Measurements from ENCODE around the gene HYAL1.

The HYAL1 gene

DNA sequence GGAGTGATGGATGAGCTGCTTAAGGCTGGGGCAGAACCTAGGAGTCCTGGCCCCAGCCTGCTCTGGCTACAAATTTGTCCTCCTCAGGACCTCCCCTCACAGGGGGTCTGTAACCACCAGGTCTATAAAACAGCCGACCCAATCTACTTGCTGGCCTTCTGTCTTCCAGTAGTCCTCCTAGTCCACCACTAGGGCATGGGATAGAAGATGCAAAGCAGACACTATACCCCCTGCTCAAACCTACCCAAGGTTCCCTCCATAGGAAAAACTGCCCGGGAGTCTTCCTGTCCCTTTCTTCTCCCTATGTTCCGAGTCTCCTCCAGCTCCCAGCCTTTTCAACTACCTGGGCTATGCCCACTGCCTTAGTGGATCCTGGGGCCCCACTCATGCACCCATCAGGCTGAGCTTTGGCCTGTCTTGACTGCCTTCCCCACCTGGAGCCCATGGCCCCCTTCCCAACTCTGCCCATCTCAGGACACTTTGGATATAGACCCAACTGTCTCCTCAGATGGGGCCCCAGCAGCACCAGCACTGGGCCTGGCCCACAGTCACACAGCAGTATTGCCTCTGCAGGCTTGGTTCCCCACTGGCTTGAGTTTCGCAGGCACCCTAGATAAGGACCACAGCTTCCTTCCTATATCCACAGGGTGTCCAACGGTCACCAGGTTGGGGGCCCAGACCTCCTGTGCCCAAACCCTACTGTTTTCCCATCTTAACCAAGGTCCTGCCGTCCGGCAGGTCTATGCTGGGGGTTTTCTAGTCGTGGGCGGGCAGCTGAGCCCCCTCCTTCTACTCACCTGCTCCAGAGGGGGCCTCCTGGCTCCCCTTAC is 5.3 kb downstream of the HYAL1 start:
- Histone ChIP-seq H4K8ac (ENCODE audit: low read depth, low read length) (peak overlapping the region; percentile 82), H3K79me2 (ENCODE audit: control insufficient read depth, insufficient read depth, low read length, poor library complexity) (peaks cover 3% of the 10 kb centered on the region)
- WGBS (ENCODE audit: extremely low coverage, insufficient coverage, insufficient read length): no CpG with 5 or more reads among the region's 9 CpGs

GRCh38 chr3:50297384-50297775 is 6.0 kb downstream of the HYAL1 start:
- no peak overlapping the region for H3K4me2 ChIP-seq (ENCODE audit: low read length)
- H4K12ac ChIP-seq (ENCODE audit: low read depth, low read length): no peak overlapping the region
- WGBS (ENCODE audit: extremely low coverage, insufficient coverage, insufficient read length): no CpG with 5 or more reads among the region's 2 CpGs
- no peak for DNase-seq
- H3K4ac ChIP-seq (ENCODE audit: low read depth, low read length): no peak overlapping the region
- peaks cover 3% of the 10 kb centered on the region for H3K79me2 ChIP-seq (ENCODE audit: control insufficient read depth, insufficient read depth, low read length, poor library complexity)
- H2AFZ ChIP-seq (ENCODE audit: insufficient read depth, low read length, poor library complexity): no peak overlapping the region
- no peaks in the 10 kb centered on the region for H3K27me3 ChIP-seq (ENCODE audit: insufficient read depth, low read length)
- no peak overlapping the region for H2AK5ac ChIP-seq (ENCODE audit: low read length)
- H3K9ac ChIP-seq (ENCODE audit: low read length): no peak overlapping the region
- no peak overlapping the region for H4K8ac ChIP-seq (ENCODE audit: low read depth, low read length)
- no peak overlapping the region for H2BK12ac ChIP-seq (ENCODE audit: low read length)
- no peak overlapping the region for H4K91ac ChIP-seq (ENCODE audit: low read depth, low read length)
- H3K23ac ChIP-seq (ENCODE audit: low read length): no peak overlapping the region
- no peak overlapping the region for H3K4me3 ChIP-seq (ENCODE audit: low read depth, low read length)
- no peak overlapping the region for H3K18ac ChIP-seq (ENCODE audit: low read length)
- no peak overlapping the region for H3K14ac ChIP-seq (ENCODE audit: low read length)
- peaks cover 21% of the 10 kb centered on the region for H3K79me1 ChIP-seq (ENCODE audit: low read length)
- H3K4me1 ChIP-seq (ENCODE audit: control insufficient read depth in 1 of 2, insufficient read depth in 2 of 2, low read length in 2 of 2): peaks cover 15 to 19% of the 10 kb centered on the region in 2 experiments
- H3K9me3 ChIP-seq (ENCODE audit: insufficient read depth, low read depth, low read length): no peaks in the 10 kb centered on the region
- H3K27ac ChIP-seq (ENCODE audit: low read depth, low read length): no peak overlapping the region
- H2BK120ac ChIP-seq (ENCODE audit: insufficient read depth, low read length, poor library complexity): no peak overlapping the region
- H3K36me3 ChIP-seq (ENCODE audit: control insufficient read depth in 1 of 2, insufficient read depth in 2 of 2, low read length in 2 of 2): peaks cover 4 to 5% of the 10 kb centered on the region in 2 experiments
- H2BK5ac ChIP-seq (ENCODE audit: low read depth, low read length, poor library complexity): no peak overlapping the region

More for the DNA sequence above, 5.3 kb downstream of the HYAL1 start:
- Histone ChIP-seq H2AK5ac (ENCODE audit: low read length) (peak overlapping the region; percentile 16), H2BK12ac (ENCODE audit: low read length) (no peak overlapping the region), H3K9ac (ENCODE audit: low read length) (no peak overlapping the region), H3K27ac (ENCODE audit: low read depth, low read length) (no peak overlapping the region), H2BK120ac (ENCODE audit: insufficient read depth, low read length, poor library complexity) (no peak overlapping the region), H2AFZ (ENCODE audit: insufficient read depth, low read length, poor library complexity) (no peak overlapping the region), H3K23ac (ENCODE audit: low read length) (no peak overlapping the region), H3K4me1 (ENCODE audit: control insufficient read depth in 1 of 2, insufficient read depth in 2 of 2, low read length in 2 of 2) (peaks cover 15 to 19% of the 10 kb centered on the region in 2 experiments), H3K18ac (ENCODE audit: low read length) (peak overlapping the region; percentile 1), H2BK5ac (ENCODE audit: low read depth, low read length, poor library complexity) (no peak overlapping the region), H3K79me1 (ENCODE audit: low read length) (peaks cover 21% of the 10 kb centered on the region), H4K12ac (ENCODE audit: low read depth, low read length) (no peak overlapping the region), H3K9me3 (ENCODE audit: insufficient read depth, low read depth, low read length) (no peaks in the 10 kb centered on the region), H3K4me2 (ENCODE audit: low read length) (peak overlapping the region; percentile 75), H4K91ac (ENCODE audit: low read depth, low read length) (peak overlapping the region; percentile 90), H3K36me3 (ENCODE audit: control insufficient read depth in 1 of 2, insufficient read depth in 2 of 2, low read length in 2 of 2) (peaks cover 4 to 5% of the 10 kb centered on the region in 2 experiments), H3K4me3 (ENCODE audit: low read depth, low read length) (peak overlapping the region; percentile 85), H3K14ac (ENCODE audit: low read length) (peak overlapping the region; percentile 17), H3K4ac (ENCODE audit: low read depth, low read length) (no peak overlapping the region), H3K27me3 (ENCODE audit: insufficient read depth, low read length) (no peaks in the 10 kb centered on the region)
- DNase-seq: no peak

- no CpG with 5 or more reads among the region's 18 CpGs for WGBS (ENCODE audit: extremely low coverage, insufficient coverage, insufficient read length)
- Histone ChIP-seq H3K23ac (ENCODE audit: low read length) (no peak overlapping the region), H2AFZ (ENCODE audit: insufficient read depth, low read length, poor library complexity) (no peak overlapping the region), H3K4ac (ENCODE audit: low read depth, low read length) (no peak overlapping the region), H3K4me1 (ENCODE audit: control insufficient read depth in 1 of 2, insufficient read depth in 2 of 2, low read length in 2 of 2) (peaks cover 15 to 19% of the 10 kb centered on the region in 2 experiments), H3K27me3 (ENCODE audit: insufficient read depth, low read length) (no peaks in the 10 kb centered on the region), H3K14ac (ENCODE audit: low read length) (no peak overlapping the region), H3K18ac (ENCODE audit: low read length) (no peak overlapping the region), H3K79me1 (ENCODE audit: low read length) (peaks cover 24% of the 10 kb centered on the region), H3K4me3 (ENCODE audit: low read depth, low read length) (no peak overlapping the region), H3K9me3 (ENCODE audit: insufficient read depth, low read depth, low read length) (no peaks in the 10 kb centered on the region), H3K27ac (ENCODE audit: low read depth, low read length) (no peak overlapping the region), H2BK120ac (ENCODE audit: insufficient read depth, low read length, poor library complexity) (no peak overlapping the region), H2BK12ac (ENCODE audit: low read length) (no peak overlapping the region), H3K79me2 (ENCODE audit: control insufficient read depth, insufficient read depth, low read length, poor library complexity) (peaks cover 4% of the 10 kb centered on the region), H3K9ac (ENCODE audit: low read length) (no peak overlapping the region), H4K12ac (ENCODE audit: low read depth, low read length) (no peak overlapping the region), H3K4me2 (ENCODE audit: low read length) (no peak overlapping the region), H3K36me3 (ENCODE audit: control insufficient read depth in 1 of 2, insufficient read depth in 2 of 2, low read length in 2 of 2) (peaks cover 4 to 5% of the 10 kb centered on the region in 2 experiments), H4K91ac (ENCODE audit: low read depth, low read length) (no peak overlapping the region), H2AK5ac (ENCODE audit: low read length) (no peak overlapping the region), H4K8ac (ENCODE audit: low read depth, low read length) (no peak overlapping the region), H2BK5ac (ENCODE audit: low read depth, low read length, poor library complexity) (no peak overlapping the region)
- DNase-seq: no peak
Measured at GRCh38 chr3:50296721-50297383, 6.5 kb downstream of the HYAL1 start.

DNA sequence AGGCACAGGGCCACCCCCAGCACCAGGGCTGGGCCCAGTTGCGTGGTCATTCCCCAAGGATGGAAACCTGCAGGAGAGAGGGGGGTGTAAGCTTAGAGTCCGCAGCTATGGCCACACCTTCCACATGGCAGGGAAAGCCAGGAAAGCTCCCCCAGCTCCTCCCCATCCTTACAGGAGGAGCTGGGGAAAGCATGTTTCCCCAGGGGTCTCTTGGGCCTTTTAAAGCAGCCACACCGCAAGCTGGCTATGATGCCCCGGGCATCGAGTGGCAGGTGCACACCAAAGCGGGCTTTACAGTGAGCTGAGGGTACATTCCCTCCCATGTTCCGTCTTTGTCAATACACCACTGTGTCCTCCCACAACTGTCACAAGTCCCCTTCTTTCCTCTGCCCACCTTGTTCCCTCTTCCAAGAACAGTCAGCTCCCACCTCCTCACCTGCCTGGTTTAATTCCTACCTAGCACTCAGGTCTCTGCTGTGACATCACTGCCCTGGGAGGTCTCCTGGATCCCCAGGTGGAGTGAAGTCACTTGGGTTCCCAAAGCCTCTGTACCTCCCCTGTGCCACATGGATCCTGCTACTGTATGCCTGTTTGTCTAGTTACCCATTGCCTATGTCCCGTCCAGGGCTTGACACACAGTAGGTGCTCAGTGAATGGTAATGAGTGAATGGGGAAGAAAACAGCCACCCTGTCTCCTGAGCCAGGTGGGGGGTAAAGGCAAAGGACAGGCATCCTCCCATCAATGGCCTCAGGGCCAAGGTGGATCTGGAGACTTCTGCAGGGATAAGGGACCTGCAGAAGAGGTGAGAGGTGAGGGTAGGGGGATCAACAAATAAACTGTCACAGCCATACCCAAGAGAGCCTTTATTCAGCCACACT is 7.6 kb downstream of the HYAL1 start:
- H3K4me1 ChIP-seq (ENCODE audit: control insufficient read depth in 1 of 2, insufficient read depth in 2 of 2, low read length in 2 of 2): peaks cover 18 to 26% of the 10 kb centered on the region in 2 experiments
- peaks cover 4 to 5% of the 10 kb centered on the region in 2 experiments for H3K36me3 ChIP-seq (ENCODE audit: control insufficient read depth in 1 of 2, insufficient read depth in 2 of 2, low read length in 2 of 2)
- no peak overlapping the region for H2BK120ac ChIP-seq (ENCODE audit: insufficient read depth, low read length, poor library complexity)
- H3K79me1 ChIP-seq (ENCODE audit: low read length): peaks cover 27% of the 10 kb centered on the region
- no peak overlapping the region for H3K18ac ChIP-seq (ENCODE audit: low read length)
- H3K79me2 ChIP-seq (ENCODE audit: control insufficient read depth, insufficient read depth, low read length, poor library complexity): peaks cover 7% of the 10 kb centered on the region
- H2AFZ ChIP-seq (ENCODE audit: insufficient read depth, low read length, poor library complexity): no peak overlapping the region
- no peak overlapping the region for H4K8ac ChIP-seq (ENCODE audit: low read depth, low read length)
- DNase-seq: no peak
- no peak overlapping the region for H2BK5ac ChIP-seq (ENCODE audit: low read depth, low read length, poor library complexity)
- H3K27ac ChIP-seq (ENCODE audit: low read depth, low read length): no peak overlapping the region
- H3K9me3 ChIP-seq (ENCODE audit: insufficient read depth, low read depth, low read length): no peaks in the 10 kb centered on the region
- no peaks in the 10 kb centered on the region for H3K27me3 ChIP-seq (ENCODE audit: insufficient read depth, low read length)
- no peak overlapping the region for H4K91ac ChIP-seq (ENCODE audit: low read depth, low read length)
- no peak overlapping the region for H3K4ac ChIP-seq (ENCODE audit: low read depth, low read length)
- no peak overlapping the region for H3K14ac ChIP-seq (ENCODE audit: low read length)
- no CpG with 5 or more reads among the region's 8 CpGs for WGBS (ENCODE audit: extremely low coverage, insufficient coverage, insufficient read length)
- H3K4me3 ChIP-seq (ENCODE audit: low read depth, low read length): no peak overlapping the region
- H4K12ac ChIP-seq (ENCODE audit: low read depth, low read length): no peak overlapping the region
- H3K23ac ChIP-seq (ENCODE audit: low read length): no peak overlapping the region
- no peak overlapping the region for H2AK5ac ChIP-seq (ENCODE audit: low read length)
- no peak overlapping the region for H3K4me2 ChIP-seq (ENCODE audit: low read length)
- H2BK12ac ChIP-seq (ENCODE audit: low read length): no peak overlapping the region
- H3K9ac ChIP-seq (ENCODE audit: low read length): no peak overlapping the region

Measured in trophoblast cell (in vitro differentiated cells and primary cell).